GM18951 (cell line): Measurements from ENCODE around the gene SMTNL2.
"Not testable (repeated sequence)": the region's sequence is repeated elsewhere in the genome, so short reads cannot be mapped to it uniquely, and the experiment has no call there.

ENCODE experiments used
- POLR2A ChIP-seq: IDR thresholded peaks from 4 replicates; pipeline ENCODE4 v1.6.1; 2011; ENCODE audit warnings: mild to moderate bottlenecking; ENCODE audit not compliant: insufficient read length, insufficient read depth; ENCODE audit errors: extremely low read depth
- in situ Hi-C: fragments of 300-500 bp; cut with MboI; formaldehyde crosslinking; loops from one replicate; pipeline ENCODE4 v1.12.0; 2022; ENCODE audit warnings: low sequenced_read_pairs, mixed read lengths, inconsistent platforms; ENCODE audit not compliant: unreplicated experiment

Gene SMTNL2

GRCh38 chr17:4641297-4642195, 57.2 kb downstream of the SMTNL2 start, which contains the start of gene ALOX15:
ALOX15 (minus strand) TSS chr17:4641678; CDS start chr17:4641651, 27 bp downstream.
- TF ChIP-seq POLR2A: no peak
- in situ Hi-C loops: no loop called here

GRCh38 chr17:4642286-4642685, 58.0 kb downstream of the SMTNL2 start:
- in situ Hi-C loops: no loop called here
- no peak for TF ChIP-seq POLR2A

- no peak for TF ChIP-seq POLR2A
- in situ Hi-C loops: no loop called here
Measured at GRCh38 chr17:4643676-4644075, 59.3 kb downstream of the SMTNL2 start.

- in situ Hi-C loops: no loop called here
- no peak for TF ChIP-seq POLR2A
Measured at GRCh38 chr17:4645642-4646041, 61.3 kb downstream of the SMTNL2 start.

- TF ChIP-seq POLR2A: no peak
- in situ Hi-C loops: no loop called here
Measured at GRCh38 chr17:4648741-4649140, 64.4 kb downstream of the SMTNL2 start.

- in situ Hi-C loops: no loop called here
- no peak for TF ChIP-seq POLR2A
Measured at GRCh38 chr17:4652997-4653396, 68.7 kb downstream of the SMTNL2 start.

- in situ Hi-C loops: not testable (repeated sequence)
Measured at GRCh38 chr17:4655933-4656332, 71.6 kb downstream of the SMTNL2 start.

GRCh38 chr17:4657678-4658077, 73.3 kb downstream of the SMTNL2 start:
- in situ Hi-C loops: no loop called here
- TF ChIP-seq POLR2A: no peak
